ENCODE measurements around the gene NPHP3. TPM values are rescaled to one million over a fixed set of nuclear protein-coding genes. Genes with fewer than 3 reads are reported as not detected.

NPHP3 gene
- total and polyA plus RNA-seq, 2 of the 4 experiments (the other 2 are of a cell fraction), result 19.9 to 21.3 TPM

DNA sequence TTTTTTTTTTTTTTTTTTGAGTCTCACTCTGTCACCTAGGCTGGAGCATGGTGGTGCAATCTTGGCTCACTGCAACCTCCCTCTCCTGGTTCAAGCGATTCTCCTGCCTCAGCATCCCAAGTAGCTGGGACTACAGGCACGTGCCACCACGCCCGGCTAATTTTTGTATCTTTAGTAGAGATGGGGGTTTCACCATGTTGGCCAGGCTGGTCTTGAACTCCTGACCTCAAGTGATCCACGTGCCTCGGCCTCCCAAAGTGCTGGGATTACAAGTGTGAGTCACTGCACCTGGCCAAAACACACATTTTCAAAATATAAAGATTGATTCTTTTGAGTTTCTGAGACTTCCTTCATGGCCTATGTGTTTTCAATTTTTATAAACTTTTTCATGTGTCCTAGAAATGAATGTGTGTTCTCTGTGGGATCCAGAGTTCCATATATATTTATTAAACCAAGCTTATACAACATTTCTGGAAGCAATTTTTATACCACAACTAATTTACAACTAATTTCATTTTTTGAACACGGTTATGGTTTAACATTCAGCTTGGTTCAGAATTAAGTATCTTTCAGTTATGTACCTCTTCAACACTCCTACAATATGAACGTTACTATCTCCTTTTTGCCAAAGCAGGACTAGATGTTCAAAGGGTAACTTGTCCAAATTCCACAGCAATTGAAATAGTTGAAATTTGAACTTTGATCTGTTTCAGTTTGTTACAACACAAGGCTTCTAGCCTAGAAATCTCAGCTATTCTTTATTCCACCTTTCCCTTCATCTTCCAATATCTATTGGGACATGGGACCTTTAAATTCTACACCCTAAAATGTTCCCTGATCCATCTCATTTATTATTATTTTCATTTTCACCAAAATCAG is 64.1 kb downstream of the NPHP3 start:
- no peaks in the 10 kb centered on the region for H4K20me1 ChIP-seq (ENCODE audit: insufficient read depth, low read length)
- H2BK15ac ChIP-seq (ENCODE audit: low read depth, low read length), result no peak overlapping the region
- ChIA-PET POLR2A (ENCODE audit: unreplicated experiment) (interaction anchor here (0.6 kb wide), 1 partner anchor 208 kb away, joined by 3 read pairs; no protein-coding TSS in a partner anchor), CTCF (interaction anchor here (0.6 to 1.2 kb wide), 5 partner anchors 10 to 1537 kb away, joined by 3 read pairs; no protein-coding TSS in a partner anchor)
- BruUV-seq (replicated peaks), result no TSS peak
- H3K14ac ChIP-seq (replicated peaks; ENCODE audit: low read depth, low read length), result no peak overlapping the region
- no peak overlapping the region for H4K8ac ChIP-seq (ENCODE audit: low read depth in 2 of 2, low read length in 2 of 2)
- no peak overlapping the region for H2BK120ac ChIP-seq (ENCODE audit: low read depth, low read length)
- H2AFZ ChIP-seq (replicated peaks; ENCODE audit: low read length, poor library complexity), result no peak overlapping the region
- H3K4me2 ChIP-seq (ENCODE audit: low read depth, low read length), result peak overlapping the region; percentile 88
- H3K9me3 ChIP-seq (ENCODE audit: control insufficient read depth, insufficient read depth, low read length), result no peaks in the 10 kb centered on the region
- no peak overlapping the region for H3K4ac ChIP-seq (ENCODE audit: low read depth, low read length)
- DNase-seq (no peak), ATAC-seq (ENCODE audit: low read depth) (no peak)
- peaks cover 6 to 42% of the 10 kb centered on the region in 2 experiments; a peak in 3 of 4 replicates for H3K79me1 ChIP-seq (ENCODE audit: low read depth in 1 of 2, low read length in 2 of 2)
- no peak overlapping the region for H3K18ac ChIP-seq (ENCODE audit: low read depth, low read length)
- H4K91ac ChIP-seq (ENCODE audit: insufficient read depth, low read depth, low read length), result no peak overlapping the region
- no peak overlapping the region for H2BK20ac ChIP-seq (ENCODE audit: low read depth, low read length)
- no peak overlapping the region for H3K27ac ChIP-seq (ENCODE audit: insufficient read depth, low read length)
- no peak overlapping the region; the same call in 1 of the 2 replicates for H3K23ac ChIP-seq (ENCODE audit: low read depth, low read length)
- in situ Hi-C loops (cut with MboI; ENCODE audit: low sequenced_read_pairs), result no loop called here
- no peak overlapping the region for H3K4me3 ChIP-seq (ENCODE audit: insufficient read depth, low read depth, low read length)
- no peak overlapping the region for H3K9ac ChIP-seq (ENCODE audit: low read depth, low read length)
- dilution Hi-C loops (cut with HindIII; ENCODE audit: low sequenced_read_pairs, unreplicated experiment), result no loop called here
- TF ChIP-seq MXI1 (IDR thresholded peaks at IDR 0.05; ENCODE audit: borderline replicate concordance, low read depth, low read length), result no peak
- no peak for TF ChIP-seq RFX5 (IDR thresholded peaks at IDR 0.05; ENCODE audit: low read depth, low read length)
- TF ChIP-seq RCOR1 (IDR thresholded peaks at IDR 0.05; ENCODE audit: insufficient replicate concordance, low read length), result no peak
- TF ChIP-seq, protein P1, sequence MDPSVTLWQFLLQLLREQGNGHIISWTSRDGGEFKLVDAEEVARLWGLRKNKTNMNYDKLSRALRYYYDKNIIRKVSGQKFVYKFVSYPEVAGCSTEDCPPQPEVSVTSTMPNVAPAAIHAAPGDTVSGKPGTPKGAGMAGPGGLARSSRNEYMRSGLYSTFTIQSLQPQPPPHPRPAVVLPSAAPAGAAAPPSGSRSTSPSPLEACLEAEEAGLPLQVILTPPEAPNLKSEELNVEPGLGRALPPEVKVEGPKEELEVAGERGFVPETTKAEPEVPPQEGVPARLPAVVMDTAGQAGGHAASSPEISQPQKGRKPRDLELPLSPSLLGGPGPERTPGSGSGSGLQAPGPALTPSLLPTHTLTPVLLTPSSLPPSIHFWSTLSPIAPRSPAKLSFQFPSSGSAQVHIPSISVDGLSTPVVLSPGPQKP (IDR thresholded peaks at IDR 0.05; ENCODE audit: borderline replicate concordance, low read depth, low read length), result no peak
- no peak for TF ChIP-seq FOS (IDR thresholded peaks at IDR 0.05; ENCODE audit: low read depth, low read length)
- TF ChIP-seq, protein P2, sequence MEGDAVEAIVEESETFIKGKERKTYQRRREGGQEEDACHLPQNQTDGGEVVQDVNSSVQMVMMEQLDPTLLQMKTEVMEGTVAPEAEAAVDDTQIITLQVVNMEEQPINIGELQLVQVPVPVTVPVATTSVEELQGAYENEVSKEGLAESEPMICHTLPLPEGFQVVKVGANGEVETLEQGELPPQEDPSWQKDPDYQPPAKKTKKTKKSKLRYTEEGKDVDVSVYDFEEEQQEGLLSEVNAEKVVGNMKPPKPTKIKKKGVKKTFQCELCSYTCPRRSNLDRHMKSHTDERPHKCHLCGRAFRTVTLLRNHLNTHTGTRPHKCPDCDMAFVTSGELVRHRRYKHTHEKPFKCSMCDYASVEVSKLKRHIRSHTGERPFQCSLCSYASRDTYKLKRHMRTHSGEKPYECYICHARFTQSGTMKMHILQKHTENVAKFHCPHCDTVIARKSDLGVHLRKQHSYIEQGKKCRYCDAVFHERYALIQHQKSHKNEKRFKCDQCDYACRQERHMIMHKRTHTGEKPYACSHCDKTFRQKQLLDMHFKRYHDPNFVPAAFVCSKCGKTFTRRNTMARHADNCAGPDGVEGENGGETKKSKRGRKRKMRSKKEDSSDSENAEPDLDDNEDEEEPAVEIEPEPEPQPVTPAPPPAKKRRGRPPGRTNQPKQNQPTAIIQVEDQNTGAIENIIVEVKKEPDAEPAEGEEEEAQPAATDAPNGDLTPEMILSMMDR (conservative IDR thresholded peaks at IDR 0.05; ENCODE audit: low read depth, low read length), result no peak
- TF ChIP-seq RAD21 (IDR thresholded peaks at IDR 0.05; ENCODE audit: low read length), result no peak
- no peak for TF ChIP-seq SMC3 (IDR thresholded peaks at IDR 0.05; ENCODE audit: low read depth, low read length)
- TF ChIP-seq POLR2A (IDR thresholded peaks at IDR 0.05; ENCODE audit: low read depth, low read length), result no peak
- no peak for TF ChIP-seq CHD1 (IDR thresholded peaks at IDR 0.05; ENCODE audit: low read depth, low read length)
- 80% methylated on average over 1 of the region's 8 CpGs; no CpG with 5 or more reads in 1 of the 2 experiments for WGBS, 2 experiments (ENCODE audit: extremely low coverage in 2 of 2, insufficient read length in 1 of 2)
- no peak overlapping the region for H3K56ac ChIP-seq (ENCODE audit: extremely low read depth, insufficient read depth, low read length)
- no peak overlapping the region for H4K5ac ChIP-seq (ENCODE audit: low read depth, low read length)
- no peak overlapping the region for H2AK5ac ChIP-seq (ENCODE audit: low read depth, low read length)
- intact Hi-C loops (cut with micrococcal nuclease), result loop anchor here (5.0 kb wide), 1 partner anchor 121 kb away; no protein-coding TSS in a partner anchor
- no peak overlapping the region for H2AK9ac ChIP-seq (replicated peaks; ENCODE audit: low read depth, low read length, poor library complexity)
- H3K27me3 ChIP-seq (ENCODE audit: control insufficient read depth, insufficient read depth, low read length), result no peaks in the 10 kb centered on the region
- H2BK5ac ChIP-seq (ENCODE audit: low read depth, low read length, poor library complexity, severe bottlenecking), result no peak overlapping the region
- H3K9me1 ChIP-seq (ENCODE audit: insufficient read depth, low read length), result 0 out of 2 replicates have a peak, but pooled peaks cover 5% of the 10 kb centered on the region
- H3K4me1 ChIP-seq (ENCODE audit: control insufficient read depth, insufficient read depth, low read length), result peaks cover 3% of the 10 kb centered on the region; the same call in 1 of the 2 replicates
- H3K36me3 ChIP-seq (ENCODE audit: control insufficient read depth, insufficient read depth, low read length), result peaks cover 2% of the 10 kb centered on the region; the same call in 1 of the 2 replicates
